HepG2 (cell line): ENCODE measurements around the gene CGREF1. TPM values are rescaled to one million over a fixed set of nuclear protein-coding genes. Genes with fewer than 3 reads are reported as not detected.

ENCODE experiments used
- ARNT ChIP-seq: fragments of 450-650 bp; IDR thresholded peaks from 2 replicates; pipeline ENCODE4 v1.6.1; 2017
- ATF1 ChIP-seq: IDR thresholded peaks from 2 replicates; pipeline ENCODE4 v1.6.1; 2016; ENCODE audit warnings: mild to moderate bottlenecking, control low read depth
- BCL6 ChIP-seq: IDR thresholded peaks from 2 replicates; pipeline ENCODE4 v1.6.1; 2016; ENCODE audit warnings: missing genetic modification reagents, missing compliant biosample characterization
- NFKBIZ ChIP-seq: IDR thresholded peaks from 2 replicates; pipeline ENCODE4 v1.6.1; 2018; ENCODE audit warnings: missing genetic modification reagents, missing compliant biosample characterization
- SALL2 ChIP-seq: sonication (generic); formaldehyde crosslinking; IDR thresholded peaks from 2 replicates; pipeline ENCODE4 v1.8.1; 2023; ENCODE audit warnings: mild to moderate bottlenecking, missing genetic modification reagents, inconsistent platforms
- SSRP1 ChIP-seq: IDR thresholded peaks from 2 replicates; pipeline ENCODE4 v1.6.1; 2016; ENCODE audit warnings: control low read depth
- ZNF382 ChIP-seq: sonication (generic); formaldehyde crosslinking; IDR thresholded peaks from 2 replicates; pipeline ENCODE4 v1.5.0; 2020; ENCODE audit warnings: missing genetic modification reagents, mild to moderate bottlenecking, borderline replicate concordance
- ZNF431 ChIP-seq: sonication (generic); formaldehyde crosslinking; IDR thresholded peaks from 2 replicates; pipeline ENCODE4 v1.9.0; 2022; ENCODE audit warnings: missing genetic modification reagents, low read depth, mild to moderate bottlenecking, borderline replicate concordance
- ZNF557 ChIP-seq: sonication (generic); formaldehyde crosslinking; IDR thresholded peaks from 2 replicates; pipeline ENCODE4 v1.4.0; 2020; ENCODE audit warnings: missing genetic modification reagents
- ZNF598 ChIP-seq: sonication (generic); formaldehyde crosslinking; IDR thresholded peaks from 2 replicates; pipeline ENCODE4 v1.5.1; 2020; ENCODE audit warnings: mild to moderate bottlenecking, missing genetic modification reagents, borderline replicate concordance
- ZNF674 ChIP-seq: sonication (generic); formaldehyde crosslinking; IDR thresholded peaks from 2 replicates; pipeline ENCODE4 v1.5.0; 2020; ENCODE audit warnings: low read depth, mild to moderate bottlenecking, missing genetic modification reagents
- ZNF772 ChIP-seq: sonication (generic); formaldehyde crosslinking; IDR thresholded peaks from 2 replicates; pipeline ENCODE4 v1.5.0; 2020; ENCODE audit warnings: mild to moderate bottlenecking, missing genetic modification reagents
- ZNF816 ChIP-seq: sonication (generic); formaldehyde crosslinking; IDR thresholded peaks from 2 replicates; pipeline ENCODE4 v1.8.0; 2022; ENCODE audit warnings: missing genetic modification reagents, mild to moderate bottlenecking, borderline replicate concordance
- ZNF850 ChIP-seq: sonication (generic); formaldehyde crosslinking; conservative IDR thresholded peaks from 2 replicates; pipeline ENCODE4 v1.9.0; 2021; ENCODE audit warnings: mild to moderate bottlenecking, missing genetic modification reagents
- polyA plus RNA-seq, 8 experiments: library from polyadenylated mRNA; depleted of rRNA in 3 of 8; stranded (reverse) in 7 of 8; unstranded in 1 of 8; fragments of >200 nt; fragmentation: Illumina TruSeq in 4 of 8; extraction: Trizol in 4 of 8; gene quantifications; 2 replicates each; pipeline versions ENCODE4 v1.2.1 to v1.2.3, GENCODE V29; 2011 to 2016; ENCODE audit warnings: low read depth in 4 of 8, missing spikeins in 1 of 8, mixed read lengths in 1 of 8; ENCODE audit not compliant: insufficient read depth in 1 of 8
- total RNA-seq, 5 experiments: library from RNA; depleted of rRNA; stranded (reverse); fragments of >200 nt; fragmentation: Illumina TruSeq; extraction: Trizol; gene quantifications; 2 replicates each; pipeline ENCODE4 v1.2.3, GENCODE V29; 2016; ENCODE audit warnings: low read depth in 1 of 5
- TF ChIP-seq, protein P1 (sequence below): sonication (generic); formaldehyde crosslinking; IDR thresholded peaks from 2 replicates; pipeline ENCODE4 v1.9.0; 2021; ENCODE audit warnings: missing genetic modification reagents, mild to moderate bottlenecking, borderline replicate concordance
- TF ChIP-seq, protein P2 (sequence below): sonication (generic); formaldehyde crosslinking; IDR thresholded peaks from 2 replicates; pipeline ENCODE4 v1.4.0; 2020; ENCODE audit warnings: missing genetic modification reagents, borderline replicate concordance
- TF ChIP-seq, protein P3 (sequence below): IDR thresholded peaks from 2 replicates; pipeline ENCODE4 v1.6.1; 2016; ENCODE audit warnings: low read depth, missing genetic modification reagents, missing compliant biosample characterization
- TF ChIP-seq, protein P4 (sequence below): IDR thresholded peaks from 2 replicates; pipeline ENCODE4 v1.6.1; 2018; ENCODE audit warnings: missing genetic modification reagents

CGREF1 gene
- total and polyA plus RNA-seq, 2 of the 13 experiments (the other 11 are each of a cell fraction or from before 2014, with no cell fraction given): 13.9 to 23.4 TPM

DNA sequence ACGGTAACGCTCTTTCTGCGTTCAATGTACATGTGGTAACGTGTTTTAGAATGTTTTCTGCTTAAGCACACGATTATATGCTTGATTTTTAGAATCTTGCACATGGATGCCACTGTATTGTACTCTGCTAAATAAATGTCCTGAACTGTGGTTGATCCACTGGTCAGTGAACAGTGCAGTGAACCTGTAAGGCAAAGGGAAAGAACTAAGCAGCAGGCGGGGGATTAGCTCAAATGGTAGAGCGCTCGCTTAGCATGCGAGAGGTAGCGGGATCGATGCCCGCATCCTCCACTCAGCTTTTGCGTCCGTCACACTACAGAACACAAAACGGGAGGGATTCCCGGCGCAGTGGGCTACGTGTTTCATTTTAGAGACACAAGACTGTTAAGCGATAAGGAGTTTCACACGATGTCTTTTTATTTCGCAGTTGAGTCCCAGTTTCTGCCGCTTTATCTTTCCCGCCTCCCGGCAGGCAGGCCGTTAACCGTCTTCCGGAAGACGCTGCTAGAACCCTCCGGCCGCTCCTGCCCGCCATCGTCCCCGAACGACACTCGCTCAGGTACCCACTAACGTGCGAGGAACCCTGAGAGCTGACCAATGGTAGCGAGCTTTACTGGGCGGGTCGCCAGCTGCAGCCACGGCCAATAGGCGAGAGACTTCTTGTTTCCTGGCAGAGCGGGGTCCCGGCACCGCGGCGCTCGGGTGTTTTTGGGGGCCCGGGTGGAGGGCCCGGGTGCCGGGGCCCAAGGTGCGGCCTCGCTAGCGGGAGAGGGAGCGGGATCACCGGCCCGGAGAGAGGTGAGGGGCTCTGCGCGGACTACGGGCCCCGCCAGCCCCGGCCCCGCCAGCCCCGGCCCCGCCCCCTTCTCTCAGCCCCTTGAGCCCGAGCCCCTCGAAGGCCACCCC lies 67.7 kb downstream of the CGREF1 start, which contains the start of gene AGBL5 (continued):
- TF ChIP-seq, protein P1, sequence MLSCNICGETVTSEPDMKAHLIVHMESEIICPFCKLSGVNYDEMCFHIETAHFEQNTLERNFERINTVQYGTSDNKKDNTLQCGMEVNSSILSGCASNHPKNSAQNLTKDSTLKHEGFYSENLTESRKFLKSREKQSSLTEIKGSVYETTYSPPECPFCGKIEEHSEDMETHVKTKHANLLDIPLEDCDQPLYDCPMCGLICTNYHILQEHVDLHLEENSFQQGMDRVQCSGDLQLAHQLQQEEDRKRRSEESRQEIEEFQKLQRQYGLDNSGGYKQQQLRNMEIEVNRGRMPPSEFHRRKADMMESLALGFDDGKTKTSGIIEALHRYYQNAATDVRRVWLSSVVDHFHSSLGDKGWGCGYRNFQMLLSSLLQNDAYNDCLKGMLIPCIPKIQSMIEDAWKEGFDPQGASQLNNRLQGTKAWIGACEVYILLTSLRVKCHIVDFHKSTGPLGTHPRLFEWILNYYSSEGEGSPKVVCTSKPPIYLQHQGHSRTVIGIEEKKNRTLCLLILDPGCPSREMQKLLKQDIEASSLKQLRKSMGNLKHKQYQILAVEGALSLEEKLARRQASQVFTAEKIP (CRISPR knock-in tag): no peak
- peak; percentile 84 for TF ChIP-seq ZNF816 (CRISPR knock-in tag)
- peak; percentile 87 for TF ChIP-seq ATF1
- peak; percentile 32 for TF ChIP-seq BCL6 (CRISPR knock-in tag)
- no peak for TF ChIP-seq ZNF382 (CRISPR knock-in tag)
- TF ChIP-seq ZNF772 (CRISPR knock-in tag): peak; percentile 95
- TF ChIP-seq ZNF674 (CRISPR knock-in tag): 0 out of 2 replicates have a peak, but pooled peaks have one; percentile 33
- TF ChIP-seq ZNF850 (CRISPR knock-in tag): no peak
- TF ChIP-seq NFKBIZ (CRISPR knock-in tag): peak; percentile 95
- no peak for TF ChIP-seq ZNF431
- TF ChIP-seq ARNT: no peak
- peak; percentile 100 for TF ChIP-seq SSRP1 (CRISPR knock-in tag)
- TF ChIP-seq, protein P2, sequence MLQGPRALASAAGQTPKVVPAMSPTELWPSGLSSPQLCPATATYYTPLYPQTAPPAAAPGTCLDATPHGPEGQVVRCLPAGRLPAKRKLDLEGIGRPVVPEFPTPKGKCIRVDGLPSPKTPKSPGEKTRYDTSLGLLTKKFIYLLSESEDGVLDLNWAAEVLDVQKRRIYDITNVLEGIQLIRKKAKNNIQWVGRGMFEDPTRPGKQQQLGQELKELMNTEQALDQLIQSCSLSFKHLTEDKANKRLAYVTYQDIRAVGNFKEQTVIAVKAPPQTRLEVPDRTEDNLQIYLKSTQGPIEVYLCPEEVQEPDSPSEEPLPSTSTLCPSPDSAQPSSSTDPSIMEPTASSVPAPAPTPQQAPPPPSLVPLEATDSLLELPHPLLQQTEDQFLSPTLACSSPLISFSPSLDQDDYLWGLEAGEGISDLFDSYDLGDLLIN (CRISPR knock-in tag): peak; percentile 45
- TF ChIP-seq ZNF598 (CRISPR knock-in tag): peak; percentile 87
- TF ChIP-seq SALL2 (CRISPR knock-in tag): peak; percentile 90
- peak; percentile 99 for TF ChIP-seq ZNF557
- TF ChIP-seq, protein P3, sequence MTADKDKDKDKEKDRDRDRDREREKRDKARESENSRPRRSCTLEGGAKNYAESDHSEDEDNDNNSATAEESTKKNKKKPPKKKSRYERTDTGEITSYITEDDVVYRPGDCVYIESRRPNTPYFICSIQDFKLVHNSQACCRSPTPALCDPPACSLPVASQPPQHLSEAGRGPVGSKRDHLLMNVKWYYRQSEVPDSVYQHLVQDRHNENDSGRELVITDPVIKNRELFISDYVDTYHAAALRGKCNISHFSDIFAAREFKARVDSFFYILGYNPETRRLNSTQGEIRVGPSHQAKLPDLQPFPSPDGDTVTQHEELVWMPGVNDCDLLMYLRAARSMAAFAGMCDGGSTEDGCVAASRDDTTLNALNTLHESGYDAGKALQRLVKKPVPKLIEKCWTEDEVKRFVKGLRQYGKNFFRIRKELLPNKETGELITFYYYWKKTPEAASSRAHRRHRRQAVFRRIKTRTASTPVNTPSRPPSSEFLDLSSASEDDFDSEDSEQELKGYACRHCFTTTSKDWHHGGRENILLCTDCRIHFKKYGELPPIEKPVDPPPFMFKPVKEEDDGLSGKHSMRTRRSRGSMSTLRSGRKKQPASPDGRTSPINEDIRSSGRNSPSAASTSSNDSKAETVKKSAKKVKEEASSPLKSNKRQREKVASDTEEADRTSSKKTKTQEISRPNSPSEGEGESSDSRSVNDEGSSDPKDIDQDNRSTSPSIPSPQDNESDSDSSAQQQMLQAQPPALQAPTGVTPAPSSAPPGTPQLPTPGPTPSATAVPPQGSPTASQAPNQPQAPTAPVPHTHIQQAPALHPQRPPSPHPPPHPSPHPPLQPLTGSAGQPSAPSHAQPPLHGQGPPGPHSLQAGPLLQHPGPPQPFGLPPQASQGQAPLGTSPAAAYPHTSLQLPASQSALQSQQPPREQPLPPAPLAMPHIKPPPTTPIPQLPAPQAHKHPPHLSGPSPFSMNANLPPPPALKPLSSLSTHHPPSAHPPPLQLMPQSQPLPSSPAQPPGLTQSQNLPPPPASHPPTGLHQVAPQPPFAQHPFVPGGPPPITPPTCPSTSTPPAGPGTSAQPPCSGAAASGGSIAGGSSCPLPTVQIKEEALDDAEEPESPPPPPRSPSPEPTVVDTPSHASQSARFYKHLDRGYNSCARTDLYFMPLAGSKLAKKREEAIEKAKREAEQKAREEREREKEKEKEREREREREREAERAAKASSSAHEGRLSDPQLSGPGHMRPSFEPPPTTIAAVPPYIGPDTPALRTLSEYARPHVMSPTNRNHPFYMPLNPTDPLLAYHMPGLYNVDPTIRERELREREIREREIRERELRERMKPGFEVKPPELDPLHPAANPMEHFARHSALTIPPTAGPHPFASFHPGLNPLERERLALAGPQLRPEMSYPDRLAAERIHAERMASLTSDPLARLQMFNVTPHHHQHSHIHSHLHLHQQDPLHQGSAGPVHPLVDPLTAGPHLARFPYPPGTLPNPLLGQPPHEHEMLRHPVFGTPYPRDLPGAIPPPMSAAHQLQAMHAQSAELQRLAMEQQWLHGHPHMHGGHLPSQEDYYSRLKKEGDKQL: peak; percentile 49; the same call in 1 of the 2 replicates
- TF ChIP-seq, protein P4, sequence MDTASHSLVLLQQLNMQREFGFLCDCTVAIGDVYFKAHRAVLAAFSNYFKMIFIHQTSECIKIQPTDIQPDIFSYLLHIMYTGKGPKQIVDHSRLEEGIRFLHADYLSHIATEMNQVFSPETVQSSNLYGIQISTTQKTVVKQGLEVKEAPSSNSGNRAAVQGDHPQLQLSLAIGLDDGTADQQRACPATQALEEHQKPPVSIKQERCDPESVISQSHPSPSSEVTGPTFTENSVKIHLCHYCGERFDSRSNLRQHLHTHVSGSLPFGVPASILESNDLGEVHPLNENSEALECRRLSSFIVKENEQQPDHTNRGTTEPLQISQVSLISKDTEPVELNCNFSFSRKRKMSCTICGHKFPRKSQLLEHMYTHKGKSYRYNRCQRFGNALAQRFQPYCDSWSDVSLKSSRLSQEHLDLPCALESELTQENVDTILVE (CRISPR knock-in tag): peak; percentile 77; the same call in 1 of the 2 replicates
